Measurements from ENCODE around the gene FBLN7. TPM values are rescaled to one million over a fixed set of nuclear protein-coding genes. Genes with fewer than 3 reads are reported as not detected.

FBLN7 gene
- total and polyA plus RNA-seq, 2 of the 8 experiments (the other 6 are each of a cell fraction or from before 2014, with no cell fraction given) = 0.30 to 0.77 TPM

DNA sequence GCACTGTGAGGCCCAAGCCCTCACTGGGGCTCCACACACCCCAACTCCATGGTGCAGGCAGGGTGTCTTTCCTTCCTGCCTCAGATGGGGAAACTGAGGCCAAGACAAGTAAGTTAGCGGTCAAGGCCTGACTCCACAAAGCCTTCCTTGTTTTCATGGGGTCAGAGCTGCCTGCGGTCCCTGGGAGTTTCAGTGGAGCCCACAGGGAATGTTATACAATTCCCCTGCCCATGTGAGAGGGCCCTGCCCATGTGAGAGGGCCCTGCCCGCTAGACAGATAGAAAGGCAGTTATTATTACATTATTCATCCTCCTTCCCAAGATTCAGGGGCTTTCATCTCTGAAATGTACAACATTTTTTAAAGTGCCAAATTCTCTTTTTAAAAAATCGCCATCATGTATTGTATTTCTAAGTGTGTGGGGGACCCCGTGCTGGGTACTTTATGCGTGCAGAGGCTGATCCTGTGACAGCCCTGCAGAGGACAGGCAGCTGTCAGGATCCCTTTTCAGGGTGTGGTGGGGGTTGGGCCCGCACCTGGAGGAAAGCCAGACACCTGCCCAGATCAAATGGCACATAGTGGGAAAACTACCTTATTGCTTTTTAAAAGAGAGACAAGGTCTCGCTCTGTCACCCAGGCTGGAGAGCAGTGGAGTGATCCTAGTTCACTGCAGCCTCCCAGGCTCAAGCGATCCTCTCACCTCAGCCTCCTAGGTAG lies 23.4 kb downstream of the FBLN7 start (continued):
- TF ChIP-seq GABPA (IDR thresholded peaks at IDR 0.05; ENCODE audit: borderline replicate concordance, insufficient read depth, low read length) = no peak

All from H1 (cell line).